ENCODE measurements around the gene CPB1. TPM values are rescaled to one million over a fixed set of nuclear protein-coding genes. Genes with fewer than 3 reads are reported as not detected.
A peak's percentile ranks its signal among the peaks of the same experiment; 100 is the strongest.

CPB1 gene
- total RNA-seq, 1 experiment from 2014 or later: not detected

GRCh38 chr3:148857316-148857715 is 29.7 kb downstream of the CPB1 start:
- no peaks in the 10 kb centered on the region for H3K4me1 ChIP-seq (ENCODE audit: low read length)
- H3K9ac ChIP-seq (ENCODE audit: low read length): no peak overlapping the region
- H4K20me1 ChIP-seq (ENCODE audit: insufficient read depth, low read depth, low read length): no peaks in the 10 kb centered on the region
- no peak overlapping the region for H3K4me3 ChIP-seq (ENCODE audit: low read length)
- no peaks in the 10 kb centered on the region for H3K36me3 ChIP-seq (ENCODE audit: insufficient read depth, low read length)
- no peak for DNase-seq
- no peaks in the 10 kb centered on the region for H3K27me3 ChIP-seq (ENCODE audit: low read length)
- no peaks in the 10 kb centered on the region for H3K9me3 ChIP-seq (ENCODE audit: low read length)
- no peaks in the 10 kb centered on the region for H3K79me2 ChIP-seq (ENCODE audit: low read length)
- no peak overlapping the region for H3K4me2 ChIP-seq (ENCODE audit: low read depth, low read length, poor library complexity, severe bottlenecking)
- H3K27ac ChIP-seq (ENCODE audit: low read length): no peak overlapping the region
- no peak overlapping the region for H2AFZ ChIP-seq (ENCODE audit: low read length)
- no peaks in the 10 kb centered on the region for H3K9me2 ChIP-seq (replicated peaks; ENCODE audit: insufficient read depth, low read length)

DNA sequence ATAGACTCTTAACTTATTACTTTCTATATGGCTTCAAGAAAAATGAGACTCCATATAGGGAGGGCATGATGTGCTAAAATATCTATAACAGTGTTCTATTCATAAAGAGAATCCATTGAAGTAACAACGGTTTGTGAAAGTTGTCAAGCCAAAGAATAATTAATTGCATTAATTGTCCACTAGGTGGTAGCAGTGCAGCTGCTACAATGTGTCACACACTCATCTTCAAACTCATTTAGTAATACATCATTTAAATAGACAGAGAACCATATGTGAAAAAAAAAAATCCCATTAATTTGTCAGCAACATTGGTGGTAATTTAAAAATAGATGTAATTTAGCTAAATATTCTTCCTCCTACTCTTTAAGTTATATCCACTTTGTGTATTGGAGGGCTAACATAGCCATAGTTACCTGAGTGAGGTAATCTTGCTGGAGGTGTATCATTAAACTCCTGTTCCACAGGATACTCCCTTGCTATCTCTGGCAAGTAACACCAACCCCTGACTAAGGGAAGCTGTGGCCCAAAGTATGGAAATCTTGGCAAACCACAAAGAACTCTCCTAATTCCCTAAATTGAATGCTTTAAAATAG is 33.8 kb downstream of the CPB1 start:
- H3K4me1 ChIP-seq (ENCODE audit: low read length): no peaks in the 10 kb centered on the region
- no peak overlapping the region for H3K9ac ChIP-seq (ENCODE audit: low read length)
- no peaks in the 10 kb centered on the region for H3K36me3 ChIP-seq (ENCODE audit: insufficient read depth, low read length)
- H3K4me2 ChIP-seq (ENCODE audit: low read depth, low read length, poor library complexity, severe bottlenecking): no peak overlapping the region
- no peaks in the 10 kb centered on the region for H3K9me3 ChIP-seq (ENCODE audit: low read length)
- no peaks in the 10 kb centered on the region for H4K20me1 ChIP-seq (ENCODE audit: insufficient read depth, low read depth, low read length)
- no peaks in the 10 kb centered on the region for H3K9me2 ChIP-seq (replicated peaks; ENCODE audit: insufficient read depth, low read length)
- no peak overlapping the region for H2AFZ ChIP-seq (ENCODE audit: low read length)
- DNase-seq: peak; percentile 75
- H3K27me3 ChIP-seq (ENCODE audit: low read length): no peaks in the 10 kb centered on the region
- no peak overlapping the region for H3K27ac ChIP-seq (ENCODE audit: low read length)
- no peaks in the 10 kb centered on the region for H3K79me2 ChIP-seq (ENCODE audit: low read length)
- H3K4me3 ChIP-seq (ENCODE audit: low read length): no peak overlapping the region

- Histone ChIP-seq H3K9me2 (replicated peaks; ENCODE audit: insufficient read depth, low read length) (no peaks in the 10 kb centered on the region), H3K4me1 (ENCODE audit: low read length) (no peaks in the 10 kb centered on the region)
These were observed 35.7 kb downstream of the CPB1 start for GRCh38 chr3:148863297-148863696.

GRCh38 chr3:148863814-148864213 is 36.2 kb downstream of the CPB1 start:
- Histone ChIP-seq H2AFZ (ENCODE audit: low read length) (no peak overlapping the region), H3K9ac (ENCODE audit: low read length) (no peak overlapping the region), H3K4me3 (ENCODE audit: low read length) (no peak overlapping the region), H3K27ac (ENCODE audit: low read length) (no peak overlapping the region), H3K9me3 (ENCODE audit: low read length) (no peaks in the 10 kb centered on the region), H3K4me1 (ENCODE audit: low read length) (no peaks in the 10 kb centered on the region), H4K20me1 (ENCODE audit: insufficient read depth, low read depth, low read length) (no peaks in the 10 kb centered on the region), H3K9me2 (replicated peaks; ENCODE audit: insufficient read depth, low read length) (no peaks in the 10 kb centered on the region), H3K27me3 (ENCODE audit: low read length) (no peaks in the 10 kb centered on the region), H3K36me3 (ENCODE audit: insufficient read depth, low read length) (no peaks in the 10 kb centered on the region), H3K4me2 (ENCODE audit: low read depth, low read length, poor library complexity, severe bottlenecking) (no peak overlapping the region), H3K79me2 (ENCODE audit: low read length) (no peaks in the 10 kb centered on the region)
- DNase-seq: no peak

More at GRCh38 chr3:148863297-148863696, 35.7 kb downstream of the CPB1 start:
- Histone ChIP-seq H3K36me3 (ENCODE audit: insufficient read depth, low read length) (no peaks in the 10 kb centered on the region), H3K27ac (ENCODE audit: low read length) (no peak overlapping the region), H3K9me3 (ENCODE audit: low read length) (no peaks in the 10 kb centered on the region), H3K4me3 (ENCODE audit: low read length) (no peak overlapping the region), H3K27me3 (ENCODE audit: low read length) (no peaks in the 10 kb centered on the region), H3K4me2 (ENCODE audit: low read depth, low read length, poor library complexity, severe bottlenecking) (no peak overlapping the region), H4K20me1 (ENCODE audit: insufficient read depth, low read depth, low read length) (no peaks in the 10 kb centered on the region), H3K9ac (ENCODE audit: low read length) (no peak overlapping the region), H3K79me2 (ENCODE audit: low read length) (no peaks in the 10 kb centered on the region), H2AFZ (ENCODE audit: low read length) (no peak overlapping the region)
- no peak for DNase-seq

DNA sequence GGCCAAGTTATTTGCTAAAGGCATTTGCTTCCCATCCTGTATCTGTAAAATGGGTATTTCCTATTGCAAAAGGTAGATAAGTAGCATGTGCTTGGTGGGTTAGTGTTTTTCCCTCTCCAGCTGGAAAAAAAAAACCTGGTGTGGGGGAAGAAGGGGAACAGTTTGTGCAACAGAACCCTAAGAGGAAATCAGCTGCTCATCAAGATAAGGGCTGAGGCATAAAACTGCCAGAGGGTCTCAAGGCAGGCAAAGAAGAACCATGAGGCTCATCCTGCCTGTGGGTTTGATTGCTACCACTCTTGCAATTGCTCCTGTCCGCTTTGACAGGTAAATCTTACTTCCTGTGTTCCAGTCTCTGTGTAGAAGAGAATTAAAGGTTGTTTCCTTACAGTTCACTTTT is 37.4 kb downstream of the CPB1 start, which contains the start of gene CPA3:
Gene CPA3 (plus strand): TSS at position 248 of the 400 bp plus-strand sequence. CDS start 12 bp downstream, at position 260.
- H3K27ac ChIP-seq (ENCODE audit: low read length): no peak within 1 kb of the TSS
- no peak within 1 kb of the TSS for H3K4me3 ChIP-seq (ENCODE audit: low read length)
- DNase-seq: no peak
- H3K4me1 ChIP-seq (ENCODE audit: low read length): no peaks in the 10 kb centered on the region
- H3K9me2 ChIP-seq (replicated peaks; ENCODE audit: insufficient read depth, low read length): no peaks in the 10 kb centered on the region
- H3K27me3 ChIP-seq (ENCODE audit: low read length): no peaks in the 10 kb centered on the region
- H3K4me2 ChIP-seq (ENCODE audit: low read depth, low read length, poor library complexity, severe bottlenecking): no peak within 1 kb of the TSS
- H3K79me2 ChIP-seq (ENCODE audit: low read length): no peaks in the 10 kb centered on the region
- no peak within 1 kb of the TSS for H3K9ac ChIP-seq (ENCODE audit: low read length)
- no peaks in the 10 kb centered on the region for H4K20me1 ChIP-seq (ENCODE audit: insufficient read depth, low read depth, low read length)
- no peak within 1 kb of the TSS for H2AFZ ChIP-seq (ENCODE audit: low read length)
- H3K9me3 ChIP-seq (ENCODE audit: low read length): no peaks in the 10 kb centered on the region
- no peaks in the 10 kb centered on the region for H3K36me3 ChIP-seq (ENCODE audit: insufficient read depth, low read length)

- Histone ChIP-seq H3K9ac (ENCODE audit: low read length) (no peak overlapping the region), H3K9me2 (replicated peaks; ENCODE audit: insufficient read depth, low read length) (no peaks in the 10 kb centered on the region), H3K79me2 (ENCODE audit: low read length) (no peaks in the 10 kb centered on the region), H3K27ac (ENCODE audit: low read length) (no peak overlapping the region), H3K4me3 (ENCODE audit: low read length) (no peak overlapping the region), H3K4me1 (ENCODE audit: low read length) (no peaks in the 10 kb centered on the region), H3K9me3 (ENCODE audit: low read length) (no peaks in the 10 kb centered on the region), H3K36me3 (ENCODE audit: insufficient read depth, low read length) (no peaks in the 10 kb centered on the region), H4K20me1 (ENCODE audit: insufficient read depth, low read depth, low read length) (no peaks in the 10 kb centered on the region), H3K4me2 (ENCODE audit: low read depth, low read length, poor library complexity, severe bottlenecking) (no peak overlapping the region), H3K27me3 (ENCODE audit: low read length) (no peaks in the 10 kb centered on the region), H2AFZ (ENCODE audit: low read length) (no peak overlapping the region)
- DNase-seq: no peak
These were observed 38.6 kb downstream of the CPB1 start for GRCh38 chr3:148866261-148866660.

DNA sequence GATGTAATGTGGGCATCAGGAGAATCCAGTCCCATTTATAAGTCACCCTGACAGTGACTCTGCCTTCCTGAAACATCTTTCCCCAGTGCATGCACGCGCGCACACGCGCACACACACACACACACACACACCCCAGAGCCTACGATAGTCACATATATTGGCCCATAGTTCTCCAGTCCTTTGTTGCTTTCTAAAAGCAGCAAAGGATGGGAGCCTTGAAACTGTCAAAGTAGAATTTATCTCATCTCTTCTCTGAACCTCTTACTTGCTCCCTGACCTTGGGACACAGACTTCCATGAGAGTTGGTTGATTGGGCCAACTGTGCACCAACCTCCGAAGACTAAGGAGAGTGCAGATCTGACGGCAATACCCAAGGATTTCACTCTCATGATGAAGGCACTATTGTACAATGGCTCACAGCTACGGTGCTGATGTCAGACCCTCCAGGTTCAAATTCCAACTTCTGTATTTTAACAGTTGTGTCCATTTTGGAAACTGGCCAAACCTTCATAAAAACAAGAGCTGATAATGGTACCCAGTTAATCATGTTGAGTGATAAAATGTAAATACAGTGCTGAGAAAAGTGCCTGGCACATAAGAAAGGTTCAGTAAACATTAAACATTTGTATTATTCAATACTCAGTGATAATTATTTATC is 45.8 kb downstream of the CPB1 start:
- Histone ChIP-seq H3K27me3 (ENCODE audit: low read length) (no peaks in the 10 kb centered on the region), H3K4me2 (ENCODE audit: low read depth, low read length, poor library complexity, severe bottlenecking) (no peak overlapping the region), H3K9ac (ENCODE audit: low read length) (no peak overlapping the region)

GRCh38 chr3:148873977-148874376 is 46.4 kb downstream of the CPB1 start:
- Histone ChIP-seq H3K9me2 (replicated peaks; ENCODE audit: insufficient read depth, low read length) (no peaks in the 10 kb centered on the region), H3K27ac (ENCODE audit: low read length) (no peak overlapping the region), H3K4me1 (ENCODE audit: low read length) (no peaks in the 10 kb centered on the region), H4K20me1 (ENCODE audit: insufficient read depth, low read depth, low read length) (no peaks in the 10 kb centered on the region), H2AFZ (ENCODE audit: low read length) (no peak overlapping the region), H3K9me3 (ENCODE audit: low read length) (no peaks in the 10 kb centered on the region), H3K9ac (ENCODE audit: low read length) (no peak overlapping the region), H3K27me3 (ENCODE audit: low read length) (no peaks in the 10 kb centered on the region), H3K4me3 (ENCODE audit: low read length) (no peak overlapping the region), H3K79me2 (ENCODE audit: low read length) (no peaks in the 10 kb centered on the region), H3K36me3 (ENCODE audit: insufficient read depth, low read length) (no peaks in the 10 kb centered on the region), H3K4me2 (ENCODE audit: low read depth, low read length, poor library complexity, severe bottlenecking) (no peak overlapping the region)
- DNase-seq: no peak

More for the DNA sequence above, 45.8 kb downstream of the CPB1 start:
- H4K20me1 ChIP-seq (ENCODE audit: insufficient read depth, low read depth, low read length): no peaks in the 10 kb centered on the region
- H3K4me1 ChIP-seq (ENCODE audit: low read length): no peaks in the 10 kb centered on the region
- no peak for DNase-seq
- H3K4me3 ChIP-seq (ENCODE audit: low read length): no peak overlapping the region
- H3K79me2 ChIP-seq (ENCODE audit: low read length): no peaks in the 10 kb centered on the region
- H3K27ac ChIP-seq (ENCODE audit: low read length): no peak overlapping the region
- H3K9me2 ChIP-seq (replicated peaks; ENCODE audit: insufficient read depth, low read length): no peaks in the 10 kb centered on the region
- H3K9me3 ChIP-seq (ENCODE audit: low read length): no peaks in the 10 kb centered on the region
- H2AFZ ChIP-seq (ENCODE audit: low read length): no peak overlapping the region
- no peaks in the 10 kb centered on the region for H3K36me3 ChIP-seq (ENCODE audit: insufficient read depth, low read length)
